PC-9 (cell line): ENCODE data around the gene EGLN1.

Source experiments
- EZH2 ChIP-seq: fragments of 200-600 bp; sonication (generic); IDR thresholded peaks from 2 replicates; pipeline ENCODE4 v1.8.0; 2017; ENCODE audit warnings: antibody characterized with exemption, low read depth
- TF ChIP-seq, protein P1 (sequence below): fragments of 200-600 bp; sonication (generic); conservative IDR thresholded peaks from 2 replicates; pipeline ENCODE4 v1.6.1; 2017; ENCODE audit warnings: mixed run types, antibody characterized with exemption, mild to moderate bottlenecking, moderate library complexity

DNA sequence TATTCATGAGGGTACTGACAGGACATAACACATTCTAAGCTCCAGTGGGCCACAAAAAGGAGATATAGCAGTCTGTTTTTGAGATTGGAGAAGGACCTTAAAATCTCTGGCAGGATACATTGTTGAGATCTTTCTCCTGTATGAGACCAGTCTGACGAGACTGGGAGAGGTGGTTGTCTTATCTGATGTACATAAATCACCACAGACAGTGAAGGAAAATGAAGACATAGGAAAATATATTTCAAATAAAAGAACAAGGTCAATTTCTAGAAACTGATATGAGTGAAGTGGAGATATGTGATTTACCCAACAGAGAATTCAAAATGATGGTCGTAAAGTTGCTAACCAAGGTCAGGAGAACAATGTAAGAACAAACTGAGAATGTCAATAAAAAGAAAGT lies 21.3 kb upstream of the EGLN1 start:
- TF ChIP-seq, protein P1, sequence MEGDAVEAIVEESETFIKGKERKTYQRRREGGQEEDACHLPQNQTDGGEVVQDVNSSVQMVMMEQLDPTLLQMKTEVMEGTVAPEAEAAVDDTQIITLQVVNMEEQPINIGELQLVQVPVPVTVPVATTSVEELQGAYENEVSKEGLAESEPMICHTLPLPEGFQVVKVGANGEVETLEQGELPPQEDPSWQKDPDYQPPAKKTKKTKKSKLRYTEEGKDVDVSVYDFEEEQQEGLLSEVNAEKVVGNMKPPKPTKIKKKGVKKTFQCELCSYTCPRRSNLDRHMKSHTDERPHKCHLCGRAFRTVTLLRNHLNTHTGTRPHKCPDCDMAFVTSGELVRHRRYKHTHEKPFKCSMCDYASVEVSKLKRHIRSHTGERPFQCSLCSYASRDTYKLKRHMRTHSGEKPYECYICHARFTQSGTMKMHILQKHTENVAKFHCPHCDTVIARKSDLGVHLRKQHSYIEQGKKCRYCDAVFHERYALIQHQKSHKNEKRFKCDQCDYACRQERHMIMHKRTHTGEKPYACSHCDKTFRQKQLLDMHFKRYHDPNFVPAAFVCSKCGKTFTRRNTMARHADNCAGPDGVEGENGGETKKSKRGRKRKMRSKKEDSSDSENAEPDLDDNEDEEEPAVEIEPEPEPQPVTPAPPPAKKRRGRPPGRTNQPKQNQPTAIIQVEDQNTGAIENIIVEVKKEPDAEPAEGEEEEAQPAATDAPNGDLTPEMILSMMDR: no peak
- TF ChIP-seq EZH2: no peak
